ENCODE measurements around the gene CENPF.

DNA sequence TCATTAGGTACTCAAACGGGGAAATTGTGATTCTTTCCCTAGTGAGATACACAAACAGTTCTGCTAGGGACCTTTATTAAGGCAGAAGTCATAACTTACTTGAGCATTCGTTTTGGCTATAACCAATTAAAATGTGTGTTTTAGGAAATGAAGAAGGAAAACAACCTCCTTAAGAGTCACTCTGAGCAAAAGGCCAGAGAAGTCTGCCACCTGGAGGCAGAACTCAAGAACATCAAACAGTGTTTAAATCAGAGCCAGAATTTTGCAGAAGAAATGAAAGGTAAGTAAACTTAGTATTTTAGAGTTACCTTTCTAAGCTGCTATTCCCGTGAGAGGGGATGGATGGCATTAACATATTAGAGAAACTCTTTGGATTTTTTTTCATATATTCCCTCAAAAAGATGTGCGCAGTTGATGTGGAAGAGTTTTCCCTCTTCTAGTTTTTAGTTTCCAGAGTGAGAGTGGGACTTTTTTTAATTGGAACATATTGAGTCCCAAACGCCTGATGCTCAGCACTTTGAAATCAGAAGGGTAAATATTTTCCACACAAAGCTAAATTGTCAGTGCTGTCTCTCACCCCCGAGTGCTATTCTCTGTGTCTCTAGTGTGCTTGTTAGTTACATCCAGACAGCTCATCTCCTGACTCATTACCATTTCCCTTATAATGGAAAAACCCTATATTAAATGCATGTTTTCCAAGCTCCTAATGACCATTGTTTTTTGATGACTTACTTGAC lies 34.9 kb downstream of the CENPF start:
- peak; percentile 22 to 54 (median 42) for TF ChIP-seq CTCF (IDR thresholded peaks at IDR 0.05)
- no peak for TF ChIP-seq POLR2A (IDR thresholded peaks at IDR 0.05)
- no peak for TF ChIP-seq POLR2AphosphoS5 (IDR thresholded peaks at IDR 0.05)
